Left lung (tissue), 10 donors: Measurements from ENCODE around the gene KLF9. TPM values are rescaled to one million over a fixed set of nuclear protein-coding genes. Genes with fewer than 3 reads are reported as not detected.

Source experiments
- ATAC-seq: fragments of 200-7000 bp; cut with Tn5 transposase; one replicate; pipeline ENCODE4 v1.9.1; 2020; ENCODE audit warnings: moderate library complexity
- DNase-seq, 4 donors: peaks; one replicate each; pipeline ENCODE4 v3.0.0-alpha.2; 2013 to 2020
- H3K27ac ChIP-seq, 2 donors: fragments of 200-600 bp; sonication (generic) in 1 of 2; one replicate each; pipeline versions ENCODE4 v1.5.0 to v1.8.0; 2020 to 2021
- H3K27me3 ChIP-seq, 2 donors: fragments of 200-600 bp; sonication (generic) in 1 of 2; one replicate each; pipeline versions ENCODE4 v1.5.0 to v1.8.0; 2020 to 2021
- H3K36me3 ChIP-seq, 2 donors: fragments of 200-600 bp; sonication (generic) in 1 of 2; one replicate each; pipeline versions ENCODE4 v1.5.0 to v1.8.0; 2020 to 2021
- H3K4me1 ChIP-seq, 2 donors: fragments of 200-600 bp; one replicate each; pipeline ENCODE4 v1.8.0; 2021
- H3K4me3 ChIP-seq, 2 donors: fragments of 200-600 bp; sonication (generic) in 1 of 2; one replicate each; pipeline versions ENCODE4 v1.5.0 to v1.8.0; 2020 to 2021; ENCODE audit warnings: mild to moderate bottlenecking in 1 of 2
- H3K9me3 ChIP-seq, 2 donors: fragments of 200-600 bp; sonication (generic) in 1 of 2; one replicate each; pipeline versions ENCODE4 v1.5.0 to v1.8.0; 2020 to 2021
- CTCF ChIP-seq, 2 donors: fragments of 200-600 bp; sonication (generic) in 1 of 2; IDR thresholded peaks; one replicate each; pipeline versions ENCODE4 v1.5.0 to v1.8.0; 2021; ENCODE audit warnings: antibody characterized with exemption in 2 of 2
- intact Hi-C, 2 donors: fragments of 100-400 bp; cut with DNase I; formaldehyde crosslinking; loops; one replicate each; pipeline versions ENCODE4 v1.11.2 to v1.14.2; 2022
- polyA plus RNA-seq, 6 donors: library from polyadenylated mRNA; unstranded; fragments of 120-200 nt; gene quantifications; one replicate each; pipeline ENCODE4 v1.2.1, GENCODE V29; 2013; ENCODE audit not compliant: insufficient read length in 6 of 6
- total RNA-seq, 2 donors: library from RNA; stranded (reverse); fragmentation: NEBNext Ultra II Directional; extraction: Animal tissue kit (Norgen Biotek cat#: 25700); gene quantifications; one replicate each; pipeline ENCODE4 v1.2.1, GENCODE V29; 2021
- donor health status: DM: no; HTN: yes; CAD: no.
- donor health status: DM: no; HTN: no; CAD: no.

The KLF9 gene
- total and polyA plus RNA-seq, 8 donors = 2.7 to 42.0 (median 3.8) TPM

DNA sequence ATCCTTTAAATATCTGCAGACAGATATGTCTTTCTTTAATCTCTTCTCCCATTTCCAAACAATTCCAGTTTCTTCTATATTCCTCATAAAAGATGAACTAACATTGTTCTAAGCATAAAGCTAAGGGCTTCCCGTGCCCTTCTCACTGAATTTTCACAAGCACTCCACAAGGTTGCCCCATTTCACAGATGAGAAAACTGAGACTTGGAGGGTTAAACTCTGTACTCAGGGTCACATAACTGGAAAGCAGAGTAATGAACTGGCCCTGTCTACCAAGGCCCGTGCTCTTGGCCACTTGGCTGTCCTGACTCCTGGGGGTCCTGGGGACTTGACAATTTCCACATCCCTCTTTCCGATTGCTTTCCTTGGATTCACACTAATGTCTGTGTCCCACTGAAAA, 25.3 kb downstream of the KLF9 start:
- H3K4me3 ChIP-seq = no peak overlapping the region
- intact Hi-C loops = no loop called here
- H3K4me1 ChIP-seq = peaks cover 8 to 61% of the 10 kb centered on the region in 2 donors
- H3K36me3 ChIP-seq = peaks cover 0 to 23% of the 10 kb centered on the region in 2 donors
- TF ChIP-seq CTCF (IDR thresholded peaks at IDR 0.05) = no peak
- H3K27me3 ChIP-seq = no peaks in the 10 kb centered on the region
- H3K9me3 ChIP-seq = no peaks in the 10 kb centered on the region
- DNase-seq (no peak), ATAC-seq (no peak)
- peak overlapping the region; percentile 1 to 3 for H3K27ac ChIP-seq

GRCh38 chr9:70387663-70388062, 26.8 kb downstream of the KLF9 start:
- ATAC-seq = no peak
- Histone ChIP-seq H3K4me3 (no peak overlapping the region), H3K27ac (no peak overlapping the region), H3K27me3 (no peaks in the 10 kb centered on the region), H3K9me3 (no peaks in the 10 kb centered on the region), H3K36me3 (peaks cover 0 to 23% of the 10 kb centered on the region in 2 donors), H3K4me1 (peaks cover 8 to 46% of the 10 kb centered on the region in 2 donors)
- intact Hi-C loops = no loop called here
- no peak for TF ChIP-seq CTCF (IDR thresholded peaks at IDR 0.05)
- DNase-seq = no peak

- H3K27ac ChIP-seq = no peak overlapping the region
- H3K4me1 ChIP-seq = peaks cover 0 to 24% of the 10 kb centered on the region in 2 donors
- H3K27me3 ChIP-seq = no peaks in the 10 kb centered on the region
- ATAC-seq (no peak), DNase-seq (no peak)
- no peak for TF ChIP-seq CTCF (IDR thresholded peaks at IDR 0.05)
- no peaks in the 10 kb centered on the region for H3K9me3 ChIP-seq
- H3K36me3 ChIP-seq = peaks cover 0 to 23% of the 10 kb centered on the region in 2 donors
- H3K4me3 ChIP-seq = no peak overlapping the region
- intact Hi-C loops = no loop called here
Observed at GRCh38 chr9:70385426-70385825, 29.0 kb downstream of the KLF9 start.

- Histone ChIP-seq H3K4me1 (no peaks in the 10 kb centered on the region), H3K27ac (no peak overlapping the region), H3K4me3 (no peak overlapping the region), H3K9me3 (no peaks in the 10 kb centered on the region), H3K27me3 (no peaks in the 10 kb centered on the region), H3K36me3 (peaks cover 0 to 23% of the 10 kb centered on the region in 2 donors)
- ATAC-seq (peak; percentile 60), DNase-seq (no peak)
- TF ChIP-seq CTCF (IDR thresholded peaks at IDR 0.05) = no peak
- intact Hi-C loops = no loop called here
Observed at GRCh38 chr9:70382709-70383605, 31.5 kb downstream of the KLF9 start.

DNA sequence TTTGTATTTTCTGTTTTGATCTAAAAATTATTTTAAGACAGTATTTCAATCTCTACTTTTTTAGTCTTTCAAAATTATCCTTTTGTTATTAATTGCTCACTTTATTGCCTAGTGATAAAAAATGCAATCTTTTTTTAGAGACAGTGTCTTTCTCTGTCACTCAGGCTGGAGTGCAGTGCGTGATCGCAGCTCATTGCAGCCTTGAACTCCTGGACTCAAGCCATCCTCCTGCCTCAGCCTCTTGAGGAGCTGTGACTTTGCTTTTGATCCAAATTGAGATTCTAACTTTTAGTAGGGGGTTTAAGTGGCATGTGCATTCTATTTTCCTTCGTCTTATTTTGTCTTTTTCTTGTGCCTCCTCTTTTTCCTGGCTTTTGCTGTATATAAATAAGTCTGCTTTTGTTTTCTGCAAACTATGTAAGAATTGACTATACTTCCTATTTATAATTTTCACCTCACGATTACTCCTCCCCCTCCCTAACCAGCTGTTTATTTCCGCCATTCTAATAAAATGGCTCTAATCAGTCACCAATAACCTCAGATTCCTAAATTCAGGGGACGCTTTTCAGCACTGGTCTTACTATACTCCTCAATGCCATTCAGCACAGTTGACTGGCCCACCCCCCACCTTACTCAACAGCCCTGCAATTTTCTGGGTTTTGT, 32.3 kb downstream of the KLF9 start:
- Histone ChIP-seq H3K9me3 (no peaks in the 10 kb centered on the region), H3K4me3 (no peak overlapping the region), H3K36me3 (peaks cover 0 to 17% of the 10 kb centered on the region in 2 donors), H3K27me3 (no peaks in the 10 kb centered on the region), H3K4me1 (no peaks in the 10 kb centered on the region), H3K27ac (no peak overlapping the region)
- TF ChIP-seq CTCF (IDR thresholded peaks at IDR 0.05) = no peak
- intact Hi-C loops = no loop called here
- DNase-seq (no peak), ATAC-seq (no peak)
